H1 (cell line): ENCODE measurements around the gene CENPM. TPM values are rescaled to one million over a fixed set of nuclear protein-coding genes. Genes with fewer than 3 reads are reported as not detected.

ENCODE experiments used
- CTCF ChIA-PET: fragments of 300-600 bp; sonication (Branson Sonifier 250); formaldehyde crosslinking; loops from one replicate; lab custom pipeline; 2021; ENCODE audit not compliant: partially characterized antibody; lab: Charles Lee
- POLR2A ChIA-PET: fragments of 300-600 bp; sonication (Branson Sonifier 250); formaldehyde crosslinking; loops from one replicate; lab custom pipeline; 2021; ENCODE audit warnings: inconsistent platforms; ENCODE audit not compliant: partially characterized antibody; lab: Charles Lee
- DNase-seq, 2 experiments: peaks; one replicate each; pipeline versions ENCODE4 v3.0.0 to v3.0.0-alpha.2; 2010 to 2022; ENCODE audit warnings: low spot score in 2 of 2, low read depth in 1 of 2, mixed read lengths in 1 of 2
- FAIRE-seq: peaks from 2 replicates; lab custom pipeline; 2011; peaks lifted over from hg19 to GRCh38; lab: Jason Lieb, UNC
- H2AFZ ChIP-seq: 2 replicates; pipeline ENCODE4 v1.8.1; 2012; ENCODE audit warnings: low read length, inconsistent platforms
- H2AK5ac ChIP-seq: 2 replicates; pipeline ENCODE4 v1.6.1; 2013; ENCODE audit warnings: low read depth, low read length
- H2BK120ac ChIP-seq: replicated peaks from 2 replicates; pipeline ENCODE3; 2013; ENCODE audit warnings: low read depth, low read length, inconsistent platforms
- H2BK12ac ChIP-seq: 2 replicates; pipeline ENCODE4 v1.6.1; 2013; ENCODE audit warnings: low read depth, low read length
- H2BK15ac ChIP-seq: 2 replicates; pipeline ENCODE4 v1.6.1; 2013; ENCODE audit warnings: low read length
- H2BK20ac ChIP-seq: 2 replicates; pipeline ENCODE4 v1.6.1; 2013; ENCODE audit warnings: low read length
- H2BK5ac ChIP-seq: 2 replicates; pipeline ENCODE4 v1.6.1; 2013; ENCODE audit warnings: low read depth, low read length
- H3K14ac ChIP-seq: 2 replicates; pipeline ENCODE4 v1.6.1; 2013; ENCODE audit warnings: inconsistent platforms; ENCODE audit not compliant: insufficient read length
- H3K18ac ChIP-seq: 2 replicates; pipeline ENCODE4 v1.6.1; 2013; ENCODE audit warnings: low read length; ENCODE audit errors: extremely low read depth
- H3K23ac ChIP-seq: 2 replicates; pipeline ENCODE4 v1.6.1; 2013; ENCODE audit warnings: inconsistent platforms; ENCODE audit not compliant: insufficient read length
- H3K23me2 ChIP-seq: 2 replicates; pipeline ENCODE4 v1.6.1; 2013; ENCODE audit warnings: low read depth, low read length
- H3K27ac ChIP-seq: 2 replicates; pipeline ENCODE4 v1.6.1; 2011; ENCODE audit warnings: low read depth, low read length, inconsistent platforms
- H3K27me3 ChIP-seq, 4 experiments: replicated peaks in 1 of 4; 1 replicate in 1 of 4; 2 replicates in 3 of 4; pipeline versions ENCODE4 v1.6.1 to v1.8.1; 2011 to 2013; ENCODE audit warnings: low read length in 3 of 4, mild to moderate bottlenecking in 3 of 4, inconsistent platforms in 2 of 4, mixed read lengths in 2 of 4, moderate library complexity in 1 of 4; ENCODE audit not compliant: control insufficient read depth in 3 of 4, insufficient read depth in 3 of 4; ENCODE audit errors: extremely low read depth in 1 of 4
- H3K36me3 ChIP-seq, 4 experiments: 2 replicates each; pipeline versions ENCODE4 v1.6.1 to v1.8.1; 2011 to 2013; ENCODE audit warnings: mild to moderate bottlenecking in 4 of 4, low read length in 3 of 4, moderate library complexity in 2 of 4, control low read depth in 1 of 4, inconsistent platforms in 1 of 4; ENCODE audit not compliant: insufficient read depth in 4 of 4, control insufficient read depth in 2 of 4
- H3K4ac ChIP-seq: replicated peaks from 2 replicates; pipeline ENCODE3; 2013; ENCODE audit warnings: low read length, low read depth, mixed read lengths, inconsistent platforms; ENCODE audit not compliant: insufficient read length
- H3K4me1 ChIP-seq, 4 experiments: replicated peaks in 1 of 4; 1 replicate in 1 of 4; 2 replicates in 3 of 4; pipeline versions ENCODE4 v1.6.1 to v1.8.1; 2011 to 2013; ENCODE audit warnings: low read length in 3 of 4, inconsistent platforms in 2 of 4, mixed read lengths in 1 of 4; ENCODE audit not compliant: insufficient read depth in 4 of 4, control insufficient read depth in 3 of 4
- H3K4me2 ChIP-seq, 2 experiments: 2 replicates each; pipeline versions ENCODE4 v1.6.1 to v1.8.1; 2011 to 2013; ENCODE audit warnings: low read depth in 2 of 2, low read length in 2 of 2, control low read depth in 1 of 2, inconsistent platforms in 1 of 2, mild to moderate bottlenecking in 1 of 2; ENCODE audit not compliant: insufficient read depth in 1 of 2
- H3K4me3 ChIP-seq, 4 experiments: fragments of 200-600, 300-600 bp in 1 of 4; sonication (generic), shearing (Covaris generic), sonication (Bioruptor Twin) in 1 of 4; 2 replicates each; pipeline versions ENCODE4 v1.5.1 to v1.8.1; 2011 to 2016; ENCODE audit warnings: low read length in 4 of 4, low read depth in 3 of 4, control low read depth in 2 of 4, inconsistent platforms in 2 of 4, mild to moderate bottlenecking in 2 of 4, mixed read lengths in 1 of 4, moderate library complexity in 1 of 4; ENCODE audit not compliant: insufficient read depth in 2 of 4; ENCODE audit errors: extremely low read depth in 1 of 4
- H3K56ac ChIP-seq: replicated peaks from 2 replicates; pipeline ENCODE3; 2013; ENCODE audit warnings: low read depth, mild to moderate bottlenecking, mixed read lengths, low read length, inconsistent platforms; ENCODE audit not compliant: insufficient read length
- H3K79me1 ChIP-seq: 2 replicates; pipeline ENCODE4 v1.6.1; 2013; ENCODE audit warnings: low read depth, low read length, control low read depth
- H3K79me2 ChIP-seq, 2 experiments: 2 replicates each; pipeline versions ENCODE4 v1.6.1 to v1.8.1; 2012 to 2013; ENCODE audit warnings: low read length in 2 of 2, mild to moderate bottlenecking in 2 of 2, inconsistent platforms in 1 of 2; ENCODE audit not compliant: insufficient read depth in 2 of 2, control insufficient read depth in 1 of 2
- H3K9ac ChIP-seq, 4 experiments: replicated peaks in 1 of 4; 1 replicate in 1 of 4; 2 replicates in 3 of 4; pipeline versions ENCODE4 v1.6.1 to v1.8.1; 2011 to 2013; ENCODE audit warnings: low read depth in 3 of 4, low read length in 3 of 4, control low read depth in 2 of 4, mild to moderate bottlenecking in 2 of 4, moderate library complexity in 2 of 4, inconsistent platforms in 1 of 4; ENCODE audit errors: extremely low read depth in 1 of 4
- H3K9me3 ChIP-seq, 2 experiments: 2 replicates each; pipeline versions ENCODE4 v1.6.1 to v1.8.1; 2012 to 2013; ENCODE audit warnings: mild to moderate bottlenecking in 2 of 2, moderate library complexity in 2 of 2, control low read depth in 1 of 2, inconsistent platforms in 1 of 2, low read depth in 1 of 2, low read length in 1 of 2, mixed read lengths in 1 of 2; ENCODE audit not compliant: insufficient read depth in 2 of 2
- H4K20me1 ChIP-seq, 2 experiments: replicated peaks in 1 of 2; 2 replicates each; pipeline versions ENCODE3 to v1.8.1; 2011 to 2013; ENCODE audit warnings: inconsistent platforms in 2 of 2, low read length in 2 of 2, mild to moderate bottlenecking in 1 of 2; ENCODE audit not compliant: insufficient read depth in 2 of 2, control insufficient read depth in 1 of 2
- H4K5ac ChIP-seq: 2 replicates; pipeline ENCODE4 v1.6.1; 2013; ENCODE audit warnings: low read length, low read depth, mixed read lengths, inconsistent platforms; ENCODE audit not compliant: insufficient read length
- H4K8ac ChIP-seq: 2 replicates; pipeline ENCODE4 v1.8.0; 2013; ENCODE audit warnings: mild to moderate bottlenecking, moderate library complexity, low read length, inconsistent platforms; ENCODE audit not compliant: insufficient read depth; ENCODE audit errors: extremely low read depth
- H4K91ac ChIP-seq: replicated peaks from 2 replicates; pipeline ENCODE3; 2013; ENCODE audit warnings: low read length, mixed read lengths, inconsistent platforms; ENCODE audit not compliant: insufficient read length
- CHD2 ChIP-seq: IDR thresholded peaks from 2 replicates; pipeline ENCODE4 v1.6.1; 2012; ENCODE audit warnings: low read length, improper control_type of control experiment
- E2F6 ChIP-seq: IDR thresholded peaks from 2 replicates; pipeline ENCODE4 v1.6.1; 2012; ENCODE audit warnings: inconsistent platforms
- FOSL1 ChIP-seq: IDR thresholded peaks from 2 replicates; pipeline ENCODE4 v1.6.1; 2011; ENCODE audit warnings: mild to moderate bottlenecking, low read depth, low read length, moderate library complexity; ENCODE audit not compliant: insufficient read depth
- JUND ChIP-seq: IDR thresholded peaks from 2 replicates; pipeline ENCODE4 v1.6.1; 2011; ENCODE audit warnings: mild to moderate bottlenecking, improper control_type of control experiment, low read length
- NANOG ChIP-seq: IDR thresholded peaks from 2 replicates; pipeline ENCODE4 v1.6.1; 2011; ENCODE audit warnings: low read length, low read depth, mild to moderate bottlenecking, inconsistent platforms; ENCODE audit not compliant: insufficient read depth, poor library complexity, severe bottlenecking
- POU5F1 ChIP-seq: IDR thresholded peaks from 2 replicates; pipeline ENCODE4 v1.6.1; 2011; ENCODE audit warnings: low read depth, mild to moderate bottlenecking, low read length, moderate library complexity
- RFX5 ChIP-seq: IDR thresholded peaks from 2 replicates; pipeline ENCODE4 v1.6.1; 2011; ENCODE audit warnings: low read depth, low read length, improper control_type of control experiment, borderline replicate concordance
- SIRT6 ChIP-seq: IDR thresholded peaks from one replicate; pipeline ENCODE4 v1.7.1; 2012; ENCODE audit warnings: low read length, inconsistent platforms
- WGBS, 2 experiments: shearing (Covaris generic) in 1 of 2; methylation state at CpG; one replicate each; pipeline versions ENCODE4 v1.1.6 to v1.1.7; 2013 to 2015; ENCODE audit warnings: low lambda C conversion rate in 2 of 2, mixed read lengths in 2 of 2, inconsistent platforms in 1 of 2, low coverage in 1 of 2, missing lambda C conversion rate in 1 of 2; ENCODE audit not compliant: insufficient replicate concordance in 2 of 2, insufficient coverage in 1 of 2, insufficient read length in 1 of 2; ENCODE audit errors: extremely low coverage in 1 of 2, missing lambda C conversion rate in 1 of 2; 5-methylcytosine and 5-hydroxymethylcytosine counted together
- polyA plus RNA-seq, 7 experiments: library from polyadenylated mRNA; depleted of rRNA in 3 of 7; stranded (reverse) in 5 of 7; unstranded in 2 of 7; fragments of >200 nt in 5 of 7; fragments of 200-250 nt in 2 of 7; gene quantifications; 1 replicate in 5 of 7; 2 replicates in 1 of 7; 4 replicates in 1 of 7; pipeline versions ENCODE4 v1.2.1 to v1.2.3, GENCODE V29; 2011 to 2013; ENCODE audit warnings: missing spikeins in 2 of 7, mixed read lengths in 2 of 7
- total RNA-seq: library from RNA; stranded (reverse); fragmentation: NEBNext Ultra II Directional; extraction: Animal tissue kit (Norgen Biotek cat#: 25700); gene quantifications from 2 replicates; pipeline ENCODE4 v1.2.1, GENCODE V29; 2021
- TF ChIP-seq, protein P1 (sequence below), 3 experiments: IDR thresholded peaks; 1 replicate in 2 of 3; 2 replicates in 1 of 3; pipeline versions ENCODE4 v1.5.1 to v1.6.1; 2011; ENCODE audit warnings: low read length in 3 of 3, mild to moderate bottlenecking in 3 of 3, inconsistent platforms in 2 of 3, low read depth in 1 of 3, moderate library complexity in 1 of 3; ENCODE audit not compliant: insufficient read depth in 1 of 3; ENCODE audit errors: control extremely low read depth in 1 of 3

Gene CENPM
- total and polyA plus RNA-seq, 2 of the 8 experiments (the other 6 are each of a cell fraction or from before 2014, with no cell fraction given) = 32.0 to 80.4 TPM

- Histone ChIP-seq H3K4me1 (peaks cover 0 to 20% (median 13%) of the 10 kb centered on the region in 4 experiments; a peak in 6 of 7 replicates), H2AK5ac (no peak overlapping the region), H3K9me3 (no peaks in the 10 kb centered on the region; a peak in 1 of 4 replicates), H4K5ac (no peak overlapping the region), H3K36me3 (peaks cover 0 to 5% (median 0%) of the 10 kb centered on the region in 4 experiments; a peak in 1 of 8 replicates), H3K9ac (no peak overlapping the region), H3K79me2 (no peaks in the 10 kb centered on the region), H2BK5ac (no peak overlapping the region), H3K27ac (no peak overlapping the region), H3K27me3 (peaks cover 55 to 91% (median 82%) of the 10 kb centered on the region in 4 experiments), H3K23me2 (peaks cover 12% of the 10 kb centered on the region; the same call in 1 of the 2 replicates), H2BK120ac (no peak overlapping the region), H3K56ac (no peak overlapping the region), H4K91ac (no peak overlapping the region), H4K8ac (no peak overlapping the region), H3K4me2 (no peak overlapping the region), H3K4me3 (no peak overlapping the region), H2AFZ (no peak overlapping the region), H3K23ac (no peak overlapping the region), H2BK15ac (no peak overlapping the region), H2BK12ac (no peak overlapping the region), H3K79me1 (no peaks in the 10 kb centered on the region), H2BK20ac (no peak overlapping the region), H3K14ac (no peak overlapping the region), H4K20me1 (peaks cover 13 to 24% of the 10 kb centered on the region in 2 experiments), H3K4ac (no peak overlapping the region), H3K18ac (no peak overlapping the region)
- POLR2A ChIA-PET = interaction anchor here (0.5 to 1.7 kb wide), 7 partner anchors 9 to 85 kb away, joined by 3 to 7 read pairs (median 3); partner anchors contain the start of gene CENPM
- FAIRE-seq = no peak
- DNase-seq = no peak
- CTCF ChIA-PET = interaction anchor here (0.6 to 2.9 kb wide), 5 partner anchors 9 to 1248 kb away, joined by 3 to 13 read pairs (median 6); no protein-coding TSS in a partner anchor
- WGBS, 2 experiments = 69% methylated on average over 9 of the region's 10 CpGs; no CpG with 5 or more reads in 1 of the 2 experiments
- no peak for TF ChIP-seq JUND
- no peak for TF ChIP-seq POU5F1
- no peak for TF ChIP-seq CHD2
- TF ChIP-seq SIRT6 = no peak
- TF ChIP-seq RFX5 = no peak
- no peak for TF ChIP-seq E2F6
- TF ChIP-seq FOSL1 = no peak
- TF ChIP-seq, protein P1, sequence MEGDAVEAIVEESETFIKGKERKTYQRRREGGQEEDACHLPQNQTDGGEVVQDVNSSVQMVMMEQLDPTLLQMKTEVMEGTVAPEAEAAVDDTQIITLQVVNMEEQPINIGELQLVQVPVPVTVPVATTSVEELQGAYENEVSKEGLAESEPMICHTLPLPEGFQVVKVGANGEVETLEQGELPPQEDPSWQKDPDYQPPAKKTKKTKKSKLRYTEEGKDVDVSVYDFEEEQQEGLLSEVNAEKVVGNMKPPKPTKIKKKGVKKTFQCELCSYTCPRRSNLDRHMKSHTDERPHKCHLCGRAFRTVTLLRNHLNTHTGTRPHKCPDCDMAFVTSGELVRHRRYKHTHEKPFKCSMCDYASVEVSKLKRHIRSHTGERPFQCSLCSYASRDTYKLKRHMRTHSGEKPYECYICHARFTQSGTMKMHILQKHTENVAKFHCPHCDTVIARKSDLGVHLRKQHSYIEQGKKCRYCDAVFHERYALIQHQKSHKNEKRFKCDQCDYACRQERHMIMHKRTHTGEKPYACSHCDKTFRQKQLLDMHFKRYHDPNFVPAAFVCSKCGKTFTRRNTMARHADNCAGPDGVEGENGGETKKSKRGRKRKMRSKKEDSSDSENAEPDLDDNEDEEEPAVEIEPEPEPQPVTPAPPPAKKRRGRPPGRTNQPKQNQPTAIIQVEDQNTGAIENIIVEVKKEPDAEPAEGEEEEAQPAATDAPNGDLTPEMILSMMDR (IDR thresholded peaks at IDR 0.05; ENCODE audit: control extremely low read depth in 1 of 3, insufficient read depth in 1 of 3, low read depth in 1 of 3, low read length in 3 of 3) = no peak
- no peak for TF ChIP-seq NANOG
Measured at GRCh38 chr22:41916745-41917358, 30.1 kb downstream of the CENPM start.
